OCI-LY3 (cell line): ENCODE results near the gene KATNB1.
"Not testable (repeated sequence)": the region's sequence is repeated elsewhere in the genome, so short reads cannot be mapped to it uniquely, and the experiment has no call there.

Experiments
- H2AFZ ChIP-seq: fragments of 200-600, 300-600 bp; shearing (Covaris generic); 2 replicates; pipeline ENCODE4 v1.6.0; 2014; ENCODE audit warnings: antibody characterized with exemption, low read depth, low read length
- H3K27ac ChIP-seq: fragments of 200-600, 300-600 bp; sonication (generic); 2 replicates; pipeline ENCODE4 v1.5.1; 2014; ENCODE audit warnings: mild to moderate bottlenecking, low read length, moderate library complexity, mixed read lengths
- H3K27me3 ChIP-seq: fragments of 200-600, 300-600 bp; sonication (generic); 2 replicates; pipeline ENCODE4 v1.6.1; 2014; ENCODE audit warnings: low read depth, low read length, mixed read lengths
- H3K36me3 ChIP-seq: fragments of 200-600, 300-600 bp; sonication (generic); replicated peaks from 2 replicates; pipeline ENCODE3; 2014; ENCODE audit warnings: low read depth, low read length, mixed read lengths
- H3K4me1 ChIP-seq: fragments of 300-600, 200-600 bp; sonication (generic); 2 replicates; pipeline ENCODE4 v1.6.1; 2014; ENCODE audit warnings: low read length, mixed read lengths
- H3K4me2 ChIP-seq: fragments of 200-600, 300-600 bp; sonication (generic); 2 replicates; pipeline ENCODE4 v1.6.1; 2014; ENCODE audit warnings: low read length, mixed read lengths
- H3K4me3 ChIP-seq: fragments of 300-600, 200-600 bp; sonication (generic); 2 replicates; pipeline ENCODE4 v1.5.1; 2014; ENCODE audit warnings: antibody characterized with exemption, mild to moderate bottlenecking, low read length, moderate library complexity
- H3K79me2 ChIP-seq: fragments of 300-600, 200-600 bp; shearing (Covaris generic); 2 replicates; pipeline ENCODE4 v1.6.1; 2014; ENCODE audit warnings: mild to moderate bottlenecking, low read length, mixed read lengths
- H3K9ac ChIP-seq: fragments of 300-600, 200-600 bp; shearing (Covaris generic); 2 replicates; pipeline ENCODE4 v1.6.0; 2014; ENCODE audit warnings: mild to moderate bottlenecking, low read length, moderate library complexity
- H3K9me3 ChIP-seq: fragments of 200-600, 300-600 bp; shearing (Covaris generic); 2 replicates; pipeline ENCODE4 v1.6.1; 2014; ENCODE audit warnings: low read length, mixed read lengths; ENCODE audit not compliant: insufficient read depth
- H4K20me1 ChIP-seq: fragments of 200-600, 300-600 bp; sonication (generic); 2 replicates; pipeline ENCODE4 v1.6.1; 2016; ENCODE audit warnings: low read length, mixed read lengths; ENCODE audit not compliant: insufficient read depth
- CTCF ChIP-seq: fragments of 200-600, 300-600 bp; sonication (generic); IDR thresholded peaks from 2 replicates; pipeline ENCODE4 v1.5.1; 2014; ENCODE audit warnings: antibody characterized with exemption, low read length, low read depth
- EZH2phosphoT487 ChIP-seq: fragments of 200-600 bp; shearing (Covaris generic); IDR thresholded peaks from 2 replicates; pipeline ENCODE4 v1.6.1; 2018; ENCODE audit warnings: antibody characterized with exemption, mixed run types, low read depth

The KATNB1 gene

GRCh38 chr16:57781349-57781740, 45.8 kb downstream of the KATNB1 start:
- no peaks in the 10 kb centered on the region for H4K20me1 ChIP-seq

GRCh38 chr16:57781741-57782606, 46.4 kb downstream of the KATNB1 start:
- TF ChIP-seq CTCF (no peak), EZH2phosphoT487 (no peak)
- no peak overlapping the region for H3K4me3 ChIP-seq
- no peak overlapping the region for H3K27ac ChIP-seq
- H4K20me1 ChIP-seq, result no peaks in the 10 kb centered on the region
- H3K9me3 ChIP-seq, result no peaks in the 10 kb centered on the region
- H3K79me2 ChIP-seq, result no peaks in the 10 kb centered on the region
- no peaks in the 10 kb centered on the region for H3K4me1 ChIP-seq
- no peaks in the 10 kb centered on the region for H3K36me3 ChIP-seq
- peaks cover 5% of the 10 kb centered on the region; the same call in 1 of the 2 replicates for H3K27me3 ChIP-seq
- H3K9ac ChIP-seq, result no peak overlapping the region
- no peak overlapping the region for H2AFZ ChIP-seq
- no peak overlapping the region for H3K4me2 ChIP-seq

More at GRCh38 chr16:57781349-57781740, 45.8 kb downstream of the KATNB1 start:
- no peak overlapping the region for H2AFZ ChIP-seq
- H3K9me3 ChIP-seq, result no peaks in the 10 kb centered on the region
- peaks cover 5% of the 10 kb centered on the region; the same call in 1 of the 2 replicates for H3K27me3 ChIP-seq
- H3K4me2 ChIP-seq, result no peak overlapping the region
- H3K79me2 ChIP-seq, result no peaks in the 10 kb centered on the region
- TF ChIP-seq CTCF (no peak), EZH2phosphoT487 (no peak)
- H3K36me3 ChIP-seq, result no peaks in the 10 kb centered on the region
- no peaks in the 10 kb centered on the region for H3K4me1 ChIP-seq
- H3K4me3 ChIP-seq, result no peak overlapping the region
- H3K27ac ChIP-seq, result no peak overlapping the region
- H3K9ac ChIP-seq, result no peak overlapping the region

GRCh38 chr16:57782607-57783055, 47.1 kb downstream of the KATNB1 start:
- H4K20me1 ChIP-seq, H3K36me3 ChIP-seq, H3K9ac ChIP-seq, H3K4me2 ChIP-seq, H2AFZ ChIP-seq, H3K27me3 ChIP-seq, H3K9me3 ChIP-seq, H3K4me1 ChIP-seq, H3K27ac ChIP-seq, H3K4me3 ChIP-seq, H3K79me2 ChIP-seq: not testable (repeated sequence)

- Histone ChIP-seq H3K9me3 (no peaks in the 10 kb centered on the region), H2AFZ (no peak overlapping the region), H3K27me3 (peaks cover 5% of the 10 kb centered on the region; the same call in 1 of the 2 replicates), H3K4me2 (no peak overlapping the region), H3K4me3 (no peak overlapping the region), H3K79me2 (no peaks in the 10 kb centered on the region), H3K36me3 (no peaks in the 10 kb centered on the region), H3K4me1 (no peaks in the 10 kb centered on the region), H3K9ac (no peak overlapping the region), H3K27ac (no peak overlapping the region), H4K20me1 (no peaks in the 10 kb centered on the region)
- TF ChIP-seq CTCF (no peak), EZH2phosphoT487 (no peak)
Observed at GRCh38 chr16:57783116-57783515, 47.5 kb downstream of the KATNB1 start.
